A673 (cell line): ENCODE data around the gene CCDC106. TPM values are rescaled to one million over a fixed set of nuclear protein-coding genes. Genes with fewer than 3 reads are reported as not detected.
A peak's percentile ranks its signal among the peaks of the same experiment; 100 is the strongest.

Experiments
- BruUV-seq: library from RNA; stranded (reverse); fragments of 400-500 nt; replicated peaks from 2 replicates; lab custom pipeline; 2021; lab: Mats Ljungman, UMichigan
- CTCF ChIA-PET: fragments of 300-600 bp; sonication (Branson Sonifier 250); formaldehyde crosslinking; loops from one replicate; lab custom pipeline; 2022; ENCODE audit warnings: antibody characterized with exemption; lab: Charles Lee
- POLR2A ChIA-PET: fragments of 300-600 bp; sonication (Branson Sonifier 250); formaldehyde crosslinking; loops from one replicate; lab custom pipeline; 2022; ENCODE audit warnings: antibody characterized with exemption; ENCODE audit not compliant: low non-redundant PET; lab: Charles Lee
- DNase-seq: peaks from one replicate; pipeline ENCODE4 v3.0.0-alpha.2; 2015; ENCODE audit warnings: low spot score
- H3K27ac ChIP-seq: fragments of 200-600 bp; sonication (generic); 2 replicates; pipeline ENCODE4 v1.5.1; 2016; ENCODE audit warnings: mixed run types, low read depth, mild to moderate bottlenecking, mixed read lengths, antibody characterized with exemption, low read length; ENCODE audit not compliant: poor library complexity, severe bottlenecking
- H3K27me3 ChIP-seq: fragments of 200-600 bp; sonication (generic); replicated peaks from 2 replicates; pipeline ENCODE4 v1.6.1; 2017; ENCODE audit warnings: mixed run types, low read depth, mild to moderate bottlenecking, mixed read lengths, antibody characterized with exemption, low read length; ENCODE audit not compliant: insufficient read depth, poor library complexity
- H3K36me3 ChIP-seq: fragments of 200-600 bp; sonication (generic); 2 replicates; pipeline ENCODE4 v1.6.1; 2016; ENCODE audit warnings: mixed run types, mild to moderate bottlenecking, mixed read lengths, antibody characterized with exemption, low read length; ENCODE audit not compliant: insufficient read depth, poor library complexity, severe bottlenecking
- H3K4me1 ChIP-seq: fragments of 200-600 bp; sonication (generic); 2 replicates; pipeline ENCODE4 v1.6.1; 2017; ENCODE audit warnings: mixed run types, mild to moderate bottlenecking, mixed read lengths, antibody characterized with exemption, low read length; ENCODE audit not compliant: insufficient read depth, poor library complexity, severe bottlenecking
- H3K4me3 ChIP-seq: fragments of 200-600 bp; sonication (generic); 2 replicates; pipeline ENCODE4 v1.5.1; 2016; ENCODE audit warnings: low read depth, mixed run types, mild to moderate bottlenecking, mixed read lengths, low read length; ENCODE audit not compliant: poor library complexity, severe bottlenecking
- H3K9me3 ChIP-seq: fragments of 200-600 bp; sonication (generic); 2 replicates; pipeline ENCODE4 v1.6.1; 2016; ENCODE audit warnings: mixed run types, low read depth, mild to moderate bottlenecking, mixed read lengths, antibody characterized with exemption, low read length; ENCODE audit not compliant: poor library complexity, severe bottlenecking
- EZH2 ChIP-seq: fragments of 200-600 bp; sonication (generic); IDR thresholded peaks from 2 replicates; pipeline ENCODE4 v1.6.1; 2017; ENCODE audit warnings: borderline replicate concordance, low read depth, mild to moderate bottlenecking, mixed read lengths, antibody characterized with exemption, low read length; ENCODE audit not compliant: poor library complexity, severe bottlenecking
- intact Hi-C: fragments of 100-400 bp; cut with micrococcal nuclease; formaldehyde crosslinking; loops from one replicate; pipeline ENCODE4 v1.10.0; 2022; ENCODE audit not compliant: unreplicated experiment
- total RNA-seq: library from RNA; stranded (reverse); gene quantifications from 2 replicates; pipeline ENCODE4 v1.2.3, GENCODE V29; 2021
- TF ChIP-seq, protein P1 (sequence below): fragments of 300-800, 200-600 bp; sonication (generic); conservative IDR thresholded peaks from 2 replicates; pipeline ENCODE4 v1.5.1; 2017; ENCODE audit warnings: low read depth, mild to moderate bottlenecking, antibody characterized with exemption, low read length, moderate library complexity, mixed read lengths

Gene CCDC106
- total RNA-seq, 1 experiment from 2014 or later, result 41.5 TPM

GRCh38 chr19:55672418-55672817, 24.4 kb downstream of the CCDC106 start:
- Histone ChIP-seq H3K4me3 (peak overlapping the region; percentile 26), H3K4me1 (peaks cover 60% of the 10 kb centered on the region), H3K9me3 (no peaks in the 10 kb centered on the region), H3K36me3 (peaks cover 38% of the 10 kb centered on the region), H3K27ac (peak overlapping the region; percentile 78), H3K27me3 (no peaks in the 10 kb centered on the region)
- ChIA-PET POLR2A (interaction anchor here (0.5 kb wide), 1 partner anchor 1193 kb away, joined by 3 read pairs; no protein-coding TSS in a partner anchor), CTCF (interaction anchor here (1.3 to 2.3 kb wide), 2 partner anchors 16 to 40 kb away, joined by 6 to 7 read pairs; no protein-coding TSS in a partner anchor)
- TF ChIP-seq, protein P1, sequence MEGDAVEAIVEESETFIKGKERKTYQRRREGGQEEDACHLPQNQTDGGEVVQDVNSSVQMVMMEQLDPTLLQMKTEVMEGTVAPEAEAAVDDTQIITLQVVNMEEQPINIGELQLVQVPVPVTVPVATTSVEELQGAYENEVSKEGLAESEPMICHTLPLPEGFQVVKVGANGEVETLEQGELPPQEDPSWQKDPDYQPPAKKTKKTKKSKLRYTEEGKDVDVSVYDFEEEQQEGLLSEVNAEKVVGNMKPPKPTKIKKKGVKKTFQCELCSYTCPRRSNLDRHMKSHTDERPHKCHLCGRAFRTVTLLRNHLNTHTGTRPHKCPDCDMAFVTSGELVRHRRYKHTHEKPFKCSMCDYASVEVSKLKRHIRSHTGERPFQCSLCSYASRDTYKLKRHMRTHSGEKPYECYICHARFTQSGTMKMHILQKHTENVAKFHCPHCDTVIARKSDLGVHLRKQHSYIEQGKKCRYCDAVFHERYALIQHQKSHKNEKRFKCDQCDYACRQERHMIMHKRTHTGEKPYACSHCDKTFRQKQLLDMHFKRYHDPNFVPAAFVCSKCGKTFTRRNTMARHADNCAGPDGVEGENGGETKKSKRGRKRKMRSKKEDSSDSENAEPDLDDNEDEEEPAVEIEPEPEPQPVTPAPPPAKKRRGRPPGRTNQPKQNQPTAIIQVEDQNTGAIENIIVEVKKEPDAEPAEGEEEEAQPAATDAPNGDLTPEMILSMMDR, result no peak
- TF ChIP-seq EZH2, result no peak
- peak; percentile 83 for DNase-seq
- BruUV-seq, result no TSS peak
- intact Hi-C loops, result loop anchor here (10.0 kb wide), 1 partner anchor 642 kb away; the partner anchor contains the start of gene ZSCAN5A

GRCh38 chr19:55673465-55673864, 25.5 kb downstream of the CCDC106 start:
- peaks cover 36% of the 10 kb centered on the region for H3K36me3 ChIP-seq
- peaks cover 60% of the 10 kb centered on the region for H3K4me1 ChIP-seq
- intact Hi-C loops, result loop anchor here (10.0 kb wide), 1 partner anchor 641 kb away; the partner anchor contains the start of gene ZSCAN5A
- POLR2A ChIA-PET, result interaction anchor here (0.6 kb wide), 1 partner anchor 36 kb away, joined by 3 read pairs; no protein-coding TSS in a partner anchor
- H3K4me3 ChIP-seq, result no peak overlapping the region
- no TSS peak for BruUV-seq
- H3K27ac ChIP-seq, result peak overlapping the region; percentile 78
- no peak for TF ChIP-seq EZH2
- TF ChIP-seq, protein P1, result no peak
- peak; percentile 66 for DNase-seq
- no peaks in the 10 kb centered on the region for H3K27me3 ChIP-seq
- H3K9me3 ChIP-seq, result no peaks in the 10 kb centered on the region
- CTCF ChIA-PET, result no interaction called here

- ChIA-PET POLR2A (no interaction called here), CTCF (no interaction called here)
- no peaks in the 10 kb centered on the region for H3K9me3 ChIP-seq
- no peak for DNase-seq
- peaks cover 36% of the 10 kb centered on the region for H3K36me3 ChIP-seq
- BruUV-seq, result no TSS peak
- no peak for TF ChIP-seq EZH2
- TF ChIP-seq, protein P1, result no peak
- H3K27me3 ChIP-seq, result no peaks in the 10 kb centered on the region
- intact Hi-C loops, result loop anchor here (10.0 kb wide), 1 partner anchor 641 kb away; the partner anchor contains the start of gene ZSCAN5A
- H3K4me1 ChIP-seq, result peaks cover 60% of the 10 kb centered on the region
- no peak overlapping the region for H3K4me3 ChIP-seq
- peak overlapping the region; percentile 78 for H3K27ac ChIP-seq
These were observed 25.9 kb downstream of the CCDC106 start for GRCh38 chr19:55673889-55674288.
